Glomerular endothelial cell (primary cell): ENCODE data around the gene GPR65. TPM values are rescaled to one million over a fixed set of nuclear protein-coding genes. Genes with fewer than 3 reads are reported as not detected.

Source experiments
- DNase-seq: peaks from one replicate; pipeline ENCODE4 v3.0.0-alpha.2; 2011; ENCODE audit warnings: low read depth, low spot score; ENCODE audit errors: extremely low read depth
- total RNA-seq: library from RNA; depleted of rRNA; stranded (reverse); fragments of >200 nt; gene quantifications from 2 replicates; pipeline ENCODE4 v1.2.3, GENCODE V29; 2015

Gene GPR65
- total RNA-seq, 1 donor from 2014 or later = not detected

GRCh38 chr14:88036422-88036821, 31.5 kb downstream of the GPR65 start:
- no peak for DNase-seq

GRCh38 chr14:88037325-88037724, 32.4 kb downstream of the GPR65 start:
- no peak for DNase-seq

- DNase-seq = no peak
Observed at GRCh38 chr14:88039197-88039596, 34.3 kb downstream of the GPR65 start.

- no peak for DNase-seq
Observed at GRCh38 chr14:88040146-88040545, 35.2 kb downstream of the GPR65 start.

- no peak for DNase-seq
Observed at GRCh38 chr14:88043529-88044443, 38.9 kb downstream of the GPR65 start.

DNA sequence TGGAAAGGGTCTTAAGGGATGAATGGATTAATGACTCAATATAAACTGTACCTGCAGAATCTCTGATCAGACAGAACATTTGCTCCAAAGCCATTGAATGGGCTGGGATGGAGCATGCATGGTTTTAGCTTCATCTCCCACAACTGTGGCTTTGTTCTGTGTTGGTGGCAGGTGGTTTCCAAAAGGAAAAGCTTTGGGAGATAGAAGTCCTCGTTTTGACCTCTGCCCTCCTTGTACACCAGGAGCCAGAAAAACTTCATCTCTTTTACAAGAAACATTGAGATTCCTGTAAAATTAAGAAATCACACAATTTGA, 39.5 kb downstream of the GPR65 start:
- no peak for DNase-seq

- no peak for DNase-seq
Observed at GRCh38 chr14:88044776-88045446, 40.0 kb downstream of the GPR65 start.

GRCh38 chr14:88045705-88046104, 40.8 kb downstream of the GPR65 start:
- DNase-seq = no peak

DNA sequence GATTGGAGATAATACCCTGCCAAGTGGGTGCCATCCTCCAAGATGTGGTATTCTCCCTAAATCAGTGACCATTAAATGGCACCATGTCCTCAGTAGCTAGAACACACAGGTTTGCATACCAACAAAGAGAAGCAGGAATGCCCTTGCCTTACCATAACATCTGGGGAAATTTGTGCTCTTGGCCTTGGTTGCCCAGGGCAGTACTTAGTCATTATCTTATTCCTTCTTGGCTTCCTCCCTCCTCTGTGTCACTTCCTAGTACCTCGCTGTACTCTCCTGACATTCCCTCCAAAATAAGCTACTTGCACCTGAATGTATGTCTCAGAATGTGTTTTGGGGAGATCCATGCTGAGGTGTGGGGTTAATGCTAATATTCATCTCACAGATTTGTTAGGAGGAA, 43.4 kb downstream of the GPR65 start:
- DNase-seq = no peak

GRCh38 chr14:88049266-88049665, 44.3 kb downstream of the GPR65 start:
- no peak for DNase-seq

- DNase-seq = no peak
Observed at GRCh38 chr14:88049936-88050335, 45.0 kb downstream of the GPR65 start.

GRCh38 chr14:88060576-88060975, 55.6 kb downstream of the GPR65 start:
- DNase-seq = no peak

GRCh38 chr14:88063811-88064210, 58.9 kb downstream of the GPR65 start:
- DNase-seq = no peak

Other genes starting within 250 kb of the GPR65 start
- 9.6 and 30.1 TPM in 2 replicates for gene GALC, start 12.0 kb upstream of the GPR65 start, total RNA-seq